ENCODE data around the gene CIAO1. TPM values are rescaled to one million over a fixed set of nuclear protein-coding genes. Genes with fewer than 3 reads are reported as not detected.
"Not testable (repeated sequence)": the region's sequence is repeated elsewhere in the genome, so short reads cannot be mapped to it uniquely, and the experiment has no call there.

The CIAO1 gene
- total and polyA plus RNA-seq, 2 of the 4 experiments (the other 2 are of a cell fraction): 81.1 to 94.3 TPM

GRCh38 chr2:96221106-96221505 is 44.9 kb upstream of the CIAO1 start:
- ATAC-seq (ENCODE audit: low read depth); H3K18ac ChIP-seq (ENCODE audit: low read depth, low read length); H2BK15ac ChIP-seq (ENCODE audit: low read depth, low read length); H2BK120ac ChIP-seq (ENCODE audit: low read depth, low read length); H4K8ac ChIP-seq (ENCODE audit: low read depth in 2 of 2, low read length in 2 of 2); H4K20me1 ChIP-seq (ENCODE audit: insufficient read depth, low read length); H3K36me3 ChIP-seq (ENCODE audit: control insufficient read depth, insufficient read depth, low read length); intact Hi-C loops (cut with micrococcal nuclease); H2AFZ ChIP-seq (replicated peaks; ENCODE audit: low read length, poor library complexity); DNase-seq; H3K79me1 ChIP-seq (ENCODE audit: low read depth in 1 of 2, low read length in 2 of 2); H3K9ac ChIP-seq (ENCODE audit: low read depth, low read length); H3K9me1 ChIP-seq (ENCODE audit: insufficient read depth, low read length); H3K4me1 ChIP-seq (ENCODE audit: control insufficient read depth, insufficient read depth, low read length); H4K5ac ChIP-seq (ENCODE audit: low read depth, low read length); in situ Hi-C loops (cut with MboI; ENCODE audit: low sequenced_read_pairs); BruUV-seq (replicated peaks); H3K23ac ChIP-seq (ENCODE audit: low read depth, low read length); H3K4ac ChIP-seq (ENCODE audit: low read depth, low read length); H3K56ac ChIP-seq (ENCODE audit: extremely low read depth, insufficient read depth, low read length); H2AK5ac ChIP-seq (ENCODE audit: low read depth, low read length); H3K4me3 ChIP-seq (ENCODE audit: insufficient read depth, low read depth, low read length); H2BK20ac ChIP-seq (ENCODE audit: low read depth, low read length); H2AK9ac ChIP-seq (replicated peaks; ENCODE audit: low read depth, low read length, poor library complexity); H3K27me3 ChIP-seq (ENCODE audit: control insufficient read depth, insufficient read depth, low read length); POLR2A ChIA-PET (ENCODE audit: unreplicated experiment); H3K27ac ChIP-seq (ENCODE audit: insufficient read depth, low read length); H3K9me3 ChIP-seq (ENCODE audit: control insufficient read depth, insufficient read depth, low read length); H3K4me2 ChIP-seq (ENCODE audit: low read depth, low read length); CTCF ChIA-PET; dilution Hi-C loops (cut with HindIII; ENCODE audit: low sequenced_read_pairs, unreplicated experiment); H4K91ac ChIP-seq (ENCODE audit: insufficient read depth, low read depth, low read length); H2BK5ac ChIP-seq (ENCODE audit: low read depth, low read length, poor library complexity, severe bottlenecking); H3K14ac ChIP-seq (replicated peaks; ENCODE audit: low read depth, low read length): not testable (repeated sequence)
- no CpG with 5 or more reads among the region's 1 CpG for WGBS, 2 experiments (ENCODE audit: extremely low coverage in 2 of 2, insufficient read length in 1 of 2)

Data from IMR-90 (cell line).